BJ (cell line): ENCODE measurements around the gene DNM2. TPM values are rescaled to one million over a fixed set of nuclear protein-coding genes. Genes with fewer than 3 reads are reported as not detected.
A peak's percentile ranks its signal among the peaks of the same experiment; 100 is the strongest.

Experiments used
- CTCF ChIA-PET: fragments of 350-600 bp; formaldehyde crosslinking; extraction: SDS; loops from one replicate; lab custom pipeline; 2021; ENCODE audit warnings: antibody characterized with exemption, inconsistent platforms; lab: Yijun Ruan, JAX
- POLR2A ChIA-PET: fragments of 300-600 bp; sonication (Branson Sonifier 250); formaldehyde crosslinking; extraction: SDS; loops from one replicate; lab custom pipeline; 2021; ENCODE audit warnings: antibody characterized with exemption; lab: Charles Lee
- DNase-seq: peaks from one replicate; pipeline ENCODE4 v3.0.0-alpha.2; 2011; ENCODE audit warnings: low read depth
- H3K27me3 ChIP-seq: 2 replicates; pipeline ENCODE4 v1.6.0; 2011; ENCODE audit warnings: low read length; ENCODE audit not compliant: control insufficient read depth, insufficient read depth
- H3K36me3 ChIP-seq: 2 replicates; pipeline ENCODE4 v1.5.1; 2011; ENCODE audit warnings: low read length; ENCODE audit not compliant: control insufficient read depth, insufficient read depth
- H3K4me3 ChIP-seq: 2 replicates; pipeline ENCODE4 v1.5.1; 2011; ENCODE audit warnings: low read depth, mild to moderate bottlenecking, control low read depth, low read length
- CTCF ChIP-seq: IDR thresholded peaks from 2 replicates; pipeline ENCODE4 v1.5.1; 2011; ENCODE audit warnings: low read depth, mild to moderate bottlenecking, control low read depth, inconsistent platforms, low read length, moderate library complexity; ENCODE audit not compliant: insufficient read depth
- polyA plus RNA-seq: library from polyadenylated mRNA; depleted of rRNA; stranded (reverse); fragments of >200 nt; gene quantifications from 2 replicates; pipeline ENCODE4 v1.2.3, GENCODE V29; 2011

The DNM2 gene
- polyA plus RNA-seq, 1 experiment = 64.2 TPM

- no peak for TF ChIP-seq CTCF
- H3K36me3 ChIP-seq = peaks cover 8% of the 10 kb centered on the region
- CTCF ChIA-PET = interaction anchor here (0.6 to 7.2 kb wide), 35 partner anchors 8 to 350 kb away, joined by 3 to 121 read pairs (median 5); partner anchors contain the start of genes CDC37, QTRT1 and TMED1
- POLR2A ChIA-PET = no interaction called here
- no peak for DNase-seq
- no peak overlapping the region for H3K4me3 ChIP-seq
- H3K27me3 ChIP-seq = no peaks in the 10 kb centered on the region
Observed at GRCh38 chr19:10717054-10717355, 874 bp upstream of the DNM2 start.

DNA sequence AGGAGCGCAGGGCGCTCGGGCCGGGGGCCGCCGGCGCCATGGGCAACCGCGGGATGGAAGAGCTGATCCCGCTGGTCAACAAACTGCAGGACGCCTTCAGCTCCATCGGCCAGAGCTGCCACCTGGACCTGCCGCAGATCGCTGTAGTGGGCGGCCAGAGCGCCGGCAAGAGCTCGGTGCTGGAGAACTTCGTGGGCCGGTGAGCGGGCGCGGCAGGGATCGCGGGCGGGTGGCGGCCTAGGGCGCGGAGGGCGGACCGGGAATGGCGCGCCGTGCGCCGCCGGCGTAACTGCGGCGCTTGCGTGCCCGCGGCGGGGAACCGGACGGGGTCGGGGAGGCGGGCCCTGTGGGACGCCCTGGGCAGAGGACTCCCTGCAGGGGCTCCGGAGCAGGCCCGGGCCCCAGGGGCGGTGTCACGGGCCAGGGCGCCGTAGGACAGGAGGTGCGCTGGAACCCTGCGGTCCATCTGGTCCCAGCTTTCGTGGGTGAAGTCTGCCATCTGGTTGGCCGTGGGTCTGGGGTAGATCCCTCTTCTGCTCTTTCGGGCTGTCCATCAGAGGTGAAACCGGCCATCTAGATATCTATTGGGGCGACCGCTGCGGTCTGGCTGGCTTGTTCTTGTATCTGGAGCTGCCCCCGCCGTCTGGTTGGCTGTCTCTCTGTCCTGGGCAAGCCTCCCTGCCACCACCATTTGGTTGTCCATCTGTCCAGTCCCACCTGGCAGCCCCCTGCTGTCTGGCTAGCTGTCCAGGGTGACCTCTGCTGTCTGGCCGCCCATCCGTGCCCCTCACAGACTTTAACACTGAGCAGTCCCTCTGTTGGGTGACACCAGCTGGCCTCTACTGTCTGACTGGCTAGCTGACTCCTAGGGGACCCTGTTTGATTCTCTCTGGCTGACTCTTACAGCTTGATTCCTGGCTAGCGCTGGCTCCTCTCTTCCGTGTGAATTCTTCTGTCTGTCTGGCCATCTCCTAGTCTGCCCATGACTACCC, 622 bp downstream of the DNM2 start:
- Histone ChIP-seq H3K27me3 (no peaks in the 10 kb centered on the region), H3K4me3 (peak overlapping the region; percentile 53), H3K36me3 (no peaks in the 10 kb centered on the region; the same call in 1 of the 2 replicates)
- POLR2A ChIA-PET = interaction anchor here (0.5 to 0.6 kb wide), 3 partner anchors 88 to 118 kb away, joined by 3 to 4 read pairs (median 3); partner anchors contain the start of gene TMED1
- no peak for TF ChIP-seq CTCF
- CTCF ChIA-PET = interaction anchor here (0.6 to 7.2 kb wide), 29 partner anchors 9 to 315 kb away, joined by 3 to 121 read pairs (median 6); partner anchors contain the start of genes CDC37, QTRT1 and TMED1
- no peak for DNase-seq

- POLR2A ChIA-PET = no interaction called here
- no peak for TF ChIP-seq CTCF
- DNase-seq = no peak
Observed at GRCh38 chr19:10719466-10719961, 1.6 kb downstream of the DNM2 start.

DNA sequence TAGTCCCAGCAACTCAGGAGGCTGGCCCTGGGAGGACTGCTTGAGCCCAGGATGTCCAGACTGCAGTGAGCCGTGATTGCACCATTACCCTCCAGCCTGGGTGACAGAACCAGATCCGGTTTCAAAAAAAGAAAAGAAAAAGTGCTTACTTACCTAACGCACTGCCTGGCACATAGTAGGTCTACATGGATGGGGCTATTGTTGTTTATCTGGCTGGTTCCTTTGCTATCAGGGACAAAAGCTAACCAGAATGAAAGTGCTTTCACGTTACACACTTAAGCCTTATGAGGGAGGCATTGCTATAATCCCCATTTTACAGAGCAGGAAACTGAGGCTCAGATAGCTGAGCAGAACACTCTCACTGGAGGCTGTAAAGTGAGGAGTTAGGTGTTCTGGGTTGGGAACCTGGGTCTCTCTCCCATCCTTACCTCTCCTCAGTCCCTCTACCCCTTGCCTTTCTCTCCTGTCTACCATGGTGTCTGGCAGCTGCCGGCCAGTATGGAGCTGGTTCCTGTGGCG, 2.8 kb downstream of the DNM2 start:
- TF ChIP-seq CTCF = no peak
- H3K27me3 ChIP-seq = no peaks in the 10 kb centered on the region
- no peak for DNase-seq
- CTCF ChIA-PET = interaction anchor here (0.9 to 7.2 kb wide), 3 partner anchors 12 to 145 kb away, joined by 3 to 121 read pairs (median 9); no protein-coding TSS in a partner anchor
- no peak overlapping the region for H3K4me3 ChIP-seq
- POLR2A ChIA-PET = no interaction called here
- no peaks in the 10 kb centered on the region for H3K36me3 ChIP-seq

More at GRCh38 chr19:10719466-10719961, 1.6 kb downstream of the DNM2 start:
- no peaks in the 10 kb centered on the region for H3K36me3 ChIP-seq
- CTCF ChIA-PET = interaction anchor here (2.6 to 7.2 kb wide), 4 partner anchors 18 to 146 kb away, joined by 15 to 121 read pairs (median 33); partner anchors contain the start of gene QTRT1
- peak overlapping the region; percentile 53 for H3K4me3 ChIP-seq
- H3K27me3 ChIP-seq = no peaks in the 10 kb centered on the region

- ChIA-PET POLR2A (no interaction called here), CTCF (no interaction called here)
- no peak for TF ChIP-seq CTCF
- no peak for DNase-seq
- no peaks in the 10 kb centered on the region for H3K36me3 ChIP-seq
- H3K27me3 ChIP-seq = no peaks in the 10 kb centered on the region
- no peak overlapping the region for H3K4me3 ChIP-seq
Observed at GRCh38 chr19:10723591-10723990, 5.7 kb downstream of the DNM2 start.
